Mucosa of gallbladder (tissue), 1 donor: ENCODE data around the gene BMP7. TPM values are rescaled to one million over a fixed set of nuclear protein-coding genes. Genes with fewer than 3 reads are reported as not detected.
"Not testable (repeated sequence)": the region's sequence is repeated elsewhere in the genome, so short reads cannot be mapped to it uniquely, and the experiment has no call there.

Experiments
- DNase-seq: peaks from one replicate; pipeline ENCODE4 v3.0.0-alpha.2; 2020; ENCODE audit warnings: low spot score
- total RNA-seq: library from RNA; stranded (reverse); gene quantifications from one replicate; pipeline ENCODE4 v1.2.1, GENCODE V29; 2021
- donor health status: DM: no; HTN: no; CAD: no.

The BMP7 gene
- total RNA-seq, 1 donor from 2014 or later: 1.2 TPM

DNA sequence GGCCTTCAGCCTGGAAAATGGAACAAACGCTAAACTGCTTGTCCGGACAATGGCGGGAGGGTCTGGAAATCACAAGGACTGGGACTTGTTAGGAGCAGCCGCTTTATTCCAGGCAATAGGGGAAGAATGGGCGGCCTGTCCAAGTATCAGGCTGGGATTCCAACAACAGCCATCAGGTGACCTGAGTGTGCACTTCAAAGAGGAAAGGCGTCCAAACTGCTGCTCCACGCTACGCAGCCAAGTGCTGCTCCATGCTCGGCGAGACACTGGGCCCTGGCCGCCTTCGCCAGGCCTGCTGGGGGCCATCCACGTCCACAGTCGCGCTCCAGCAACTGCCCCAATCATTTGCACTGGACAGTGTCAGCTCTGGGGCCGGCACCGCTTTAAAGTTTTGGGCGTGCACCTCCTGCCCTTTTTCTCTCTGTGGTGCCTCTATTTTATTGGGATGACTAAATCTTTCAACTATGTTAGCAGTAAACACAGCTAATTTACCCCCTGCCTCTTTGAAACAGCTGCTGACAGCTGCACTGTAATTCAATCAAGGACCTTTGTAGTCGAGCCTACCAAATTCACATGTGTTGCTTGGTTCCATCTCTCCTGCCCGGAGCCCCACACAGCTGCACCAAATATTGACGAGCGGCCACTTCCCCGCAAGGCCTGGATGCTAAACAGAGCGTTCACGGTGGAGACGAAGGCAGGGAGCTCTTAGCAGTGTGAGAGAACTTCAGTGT lies 98.3 kb downstream of the BMP7 start:
- no peak for DNase-seq

DNA sequence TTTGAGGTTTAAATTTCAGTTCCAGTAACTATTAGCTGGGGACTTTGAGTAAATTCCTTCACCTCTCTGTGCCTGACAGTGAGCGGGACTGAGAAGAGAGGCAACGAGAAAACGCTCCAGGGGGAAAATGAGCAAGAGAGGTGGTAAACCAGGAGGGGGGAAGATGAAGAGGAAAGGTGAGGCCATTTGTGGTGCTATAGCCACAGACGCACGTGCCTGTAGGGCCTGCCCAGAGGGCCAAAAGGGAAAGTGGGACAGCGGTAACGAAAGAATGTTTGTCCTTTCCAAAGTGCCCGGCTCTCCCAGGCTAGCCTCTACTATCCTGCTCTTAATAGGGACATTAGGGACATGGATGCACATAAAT lies 99.2 kb downstream of the BMP7 start:
- DNase-seq: no peak

DNA sequence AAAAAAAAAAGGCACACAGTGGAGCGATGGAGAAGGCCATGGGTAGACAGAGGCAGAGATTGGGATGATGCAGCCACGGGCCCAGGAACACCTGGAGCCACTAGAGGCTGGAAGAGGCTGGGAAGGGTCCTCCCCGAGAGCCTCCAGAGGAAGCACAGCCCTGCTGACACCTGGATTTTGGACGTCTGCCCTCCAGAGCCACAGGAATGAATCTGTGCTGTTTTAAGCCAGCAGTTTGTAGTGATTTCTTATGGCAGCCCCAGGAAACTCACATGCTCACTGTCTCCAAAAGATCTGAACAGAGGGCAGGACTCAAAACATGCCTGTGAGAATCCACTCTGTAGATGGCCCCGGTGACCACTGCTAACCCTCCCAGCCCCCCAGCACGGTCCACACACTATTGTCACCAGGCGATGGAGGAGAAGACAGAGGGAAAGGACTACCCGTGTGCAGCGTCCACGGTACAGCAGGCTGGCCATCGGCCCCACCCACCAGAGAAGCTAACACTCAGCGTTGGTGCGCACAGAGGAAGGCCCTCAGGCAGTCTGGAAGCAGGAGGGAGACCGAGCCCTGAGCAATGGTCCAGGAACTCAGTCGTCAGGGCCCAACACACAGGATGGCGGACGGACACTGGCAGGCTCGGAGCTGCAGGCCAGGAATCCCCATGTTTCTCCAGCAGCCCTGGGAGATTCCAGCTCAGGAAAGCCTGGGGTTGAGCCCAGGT lies 99.7 kb downstream of the BMP7 start:
- no peak for DNase-seq

DNA sequence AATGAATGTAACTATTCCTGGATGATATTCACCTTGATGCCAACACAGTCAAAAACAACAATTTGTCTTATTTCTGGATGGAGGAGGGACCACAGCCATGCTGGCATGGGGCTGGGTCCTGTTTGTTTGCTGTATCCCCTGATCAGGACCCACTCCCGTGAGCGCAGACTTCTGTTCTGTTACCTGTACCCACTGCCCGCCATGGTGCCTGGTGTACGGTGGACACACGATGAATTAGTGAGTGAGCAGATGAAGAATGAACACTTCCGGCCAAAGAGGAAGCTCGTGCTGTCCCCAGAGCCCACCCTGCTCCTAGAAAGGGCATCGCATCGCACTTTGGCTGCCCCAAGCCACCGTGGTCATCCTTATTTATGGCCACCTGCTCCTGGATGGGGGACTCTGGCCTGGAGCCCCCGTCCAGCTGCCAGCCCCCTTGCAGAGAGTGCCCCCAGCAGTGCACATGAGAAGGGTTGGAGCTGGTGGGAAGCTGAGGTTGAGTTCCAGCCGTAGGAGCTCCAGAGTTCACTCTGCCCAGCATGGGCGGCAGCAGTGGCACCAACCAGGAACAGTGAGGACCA lies 100.9 kb downstream of the BMP7 start:
- no peak for DNase-seq

DNA sequence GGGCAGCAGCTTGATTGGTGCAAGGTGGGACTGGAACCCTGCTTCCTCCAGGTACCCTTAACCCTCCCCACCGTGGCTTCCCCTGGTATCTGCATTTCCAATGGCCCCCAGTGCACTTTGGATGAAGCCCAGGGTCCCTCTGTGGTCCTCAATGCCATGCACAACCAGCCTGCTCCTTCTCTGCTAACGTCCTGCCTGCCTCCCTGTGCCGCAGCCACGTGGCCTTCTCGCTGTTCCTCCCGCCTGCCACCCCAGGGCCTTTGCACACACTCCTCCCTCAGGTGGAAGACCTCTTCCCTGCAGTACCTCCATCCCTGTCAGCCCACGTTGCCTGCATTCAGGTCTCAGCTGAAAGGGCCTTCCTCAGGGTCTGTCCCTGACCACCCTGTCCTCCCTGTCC lies 101.6 kb downstream of the BMP7 start:
- DNase-seq: no peak

DNA sequence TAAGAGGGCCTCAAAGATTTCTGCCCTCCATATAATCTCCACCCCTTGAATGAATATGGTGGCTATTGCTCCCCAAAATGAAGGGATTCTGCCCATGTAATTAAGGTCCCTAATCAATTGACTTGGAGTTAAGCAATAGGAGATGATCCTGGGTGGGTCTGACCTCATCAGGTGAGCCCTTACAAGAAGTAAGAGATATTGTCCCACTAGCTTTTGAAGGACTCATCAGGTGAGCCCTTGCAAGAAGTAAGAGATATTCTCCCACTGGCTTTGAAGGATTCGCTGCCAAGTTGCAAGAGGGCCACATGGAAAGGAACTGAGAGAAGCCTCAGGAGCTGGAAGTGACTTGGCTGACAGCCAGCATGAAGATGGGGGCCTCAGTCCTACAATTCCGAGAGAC lies 103.4 kb downstream of the BMP7 start:
- no peak for DNase-seq

DNA sequence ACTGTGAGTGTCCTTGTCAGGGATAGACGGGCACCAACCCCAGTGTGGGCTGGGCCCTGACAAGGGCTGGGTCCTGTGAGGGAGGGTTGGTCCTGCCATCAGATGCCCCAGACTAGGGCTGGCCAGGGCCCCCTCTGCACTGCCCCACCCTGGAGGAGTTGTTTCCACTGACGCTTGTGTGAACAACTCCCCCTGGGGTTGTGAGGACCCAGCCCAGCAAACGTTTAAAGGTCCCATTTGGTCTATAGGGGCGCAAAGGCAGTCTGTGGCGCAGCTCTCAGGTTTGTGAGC lies 104.1 kb downstream of the BMP7 start:
- DNase-seq: no peak

DNA sequence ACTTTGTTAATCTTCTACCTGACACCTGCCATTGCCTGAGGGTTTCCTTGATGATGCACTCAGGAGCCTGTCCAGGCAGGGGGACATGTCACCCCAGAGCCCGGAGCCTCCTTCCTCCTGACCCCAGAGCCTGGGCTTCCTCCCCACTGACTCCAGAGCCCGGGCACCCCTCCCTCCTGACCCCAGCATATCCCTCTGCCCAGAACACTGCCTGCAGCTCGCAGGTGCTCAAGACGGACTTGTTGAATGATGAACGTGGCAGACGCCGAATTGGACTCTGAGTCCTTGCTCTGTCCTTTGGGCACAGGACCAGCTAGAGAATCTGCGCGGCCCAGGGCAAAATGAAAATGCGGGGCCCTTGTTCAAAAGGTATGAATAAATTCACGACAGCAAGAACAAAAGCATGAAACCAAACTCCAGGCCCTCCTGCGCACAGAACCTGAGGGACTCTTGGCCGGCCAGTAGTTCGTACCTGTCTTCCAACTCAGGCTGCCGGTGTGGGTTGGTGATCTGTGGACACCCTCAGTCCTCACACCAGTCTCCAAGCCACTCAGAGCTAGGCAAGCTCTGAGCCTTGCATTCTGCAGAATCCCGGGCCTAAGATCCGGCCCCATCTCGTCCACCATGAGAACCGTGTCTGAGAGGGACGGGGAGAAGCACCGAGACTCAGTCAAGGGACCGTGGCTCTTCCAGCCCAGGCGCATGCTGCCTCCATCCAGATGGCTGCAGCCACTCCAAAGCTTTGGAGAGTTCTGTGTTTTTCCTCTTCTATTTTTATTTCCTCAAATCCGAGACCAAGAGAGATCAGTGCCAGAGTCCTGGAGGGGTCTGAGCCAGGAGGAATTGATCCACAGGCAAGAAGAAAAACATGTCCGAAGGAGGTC lies 104.7 kb downstream of the BMP7 start:
- DNase-seq: no peak

DNA sequence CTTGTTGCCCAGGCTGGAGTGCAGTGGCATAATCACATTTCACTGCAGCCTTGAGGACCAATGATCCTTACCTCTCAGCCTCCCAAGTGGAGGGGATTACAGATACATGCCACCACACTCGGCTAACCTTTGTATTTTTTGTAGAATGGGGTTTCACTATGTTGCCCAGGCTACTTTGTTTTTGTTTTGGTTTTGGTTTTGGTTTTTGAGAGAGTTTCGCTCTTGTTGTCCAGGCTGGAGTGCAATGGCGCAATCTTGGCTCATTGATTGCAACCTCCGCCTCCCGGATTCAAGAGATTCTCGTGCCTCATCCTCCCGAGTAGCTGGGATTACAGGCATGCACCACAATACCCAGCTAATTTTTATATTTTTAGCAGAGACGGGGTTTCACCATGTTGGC lies 105.5 kb downstream of the BMP7 start:
- DNase-seq: no peak

DNA sequence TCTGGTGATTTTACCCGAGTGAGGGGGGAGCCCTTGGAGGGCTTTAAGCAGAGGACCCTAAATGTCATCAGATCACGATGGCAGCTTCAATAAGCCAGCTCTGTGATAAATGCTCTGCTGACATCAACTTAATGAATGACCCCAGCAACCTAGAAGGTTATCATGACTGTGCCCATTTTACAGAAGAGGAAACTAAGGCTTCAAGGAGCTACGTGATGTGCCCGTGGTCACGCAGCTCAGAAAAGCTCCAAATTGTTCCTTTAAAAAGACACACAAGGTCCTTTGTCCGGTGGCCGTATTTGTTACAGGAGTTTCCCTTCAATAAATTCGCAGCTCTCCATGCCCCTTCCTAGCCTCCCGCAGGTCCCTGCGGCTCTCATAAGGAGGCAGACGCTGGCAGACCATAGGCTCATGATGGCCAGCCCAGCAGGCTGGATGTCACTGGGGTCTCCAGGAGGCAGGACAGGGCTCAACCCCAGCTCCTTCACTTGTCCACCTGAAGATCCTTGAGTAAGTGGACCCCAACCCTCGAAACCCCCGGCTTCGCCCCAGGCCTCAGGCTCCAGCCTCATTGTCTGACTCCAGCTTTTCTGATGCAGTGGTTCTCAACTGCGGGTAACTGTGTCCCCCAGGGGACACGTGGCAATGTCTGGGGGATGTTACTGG lies 106.4 kb downstream of the BMP7 start:
- DNase-seq: no peak

DNA sequence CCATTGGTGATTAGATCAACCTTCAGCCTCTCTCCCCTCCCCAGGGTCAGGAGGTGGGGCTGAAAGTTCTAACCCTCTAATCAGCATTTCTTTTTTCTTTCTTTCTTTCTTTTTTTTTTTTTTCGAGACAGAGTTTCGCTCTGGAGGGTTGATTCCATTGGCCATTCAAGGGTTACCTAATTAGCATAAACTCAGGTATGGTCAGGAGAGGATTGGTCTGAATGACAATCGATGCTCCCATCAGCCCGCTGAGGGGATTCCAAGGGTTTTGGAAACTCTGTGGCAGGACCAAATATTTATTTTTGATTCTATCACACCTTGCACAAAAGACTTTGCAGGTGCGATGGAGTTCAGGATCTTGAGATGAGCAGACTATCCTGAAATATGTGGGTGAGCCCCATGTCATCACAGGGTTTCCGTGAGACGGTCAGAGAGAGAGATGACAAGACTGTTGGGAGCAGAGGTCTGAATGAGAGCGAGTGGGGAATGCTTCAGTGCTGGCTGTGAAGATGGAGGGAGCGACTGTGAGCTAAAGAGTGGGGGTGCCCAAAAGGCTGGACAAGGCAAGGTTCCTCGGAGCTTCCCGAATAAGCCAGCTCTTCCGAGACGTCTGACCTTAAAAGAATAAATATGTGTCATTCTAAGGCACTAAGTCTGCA lies 107.1 kb downstream of the BMP7 start:
- no peak for DNase-seq

DNA sequence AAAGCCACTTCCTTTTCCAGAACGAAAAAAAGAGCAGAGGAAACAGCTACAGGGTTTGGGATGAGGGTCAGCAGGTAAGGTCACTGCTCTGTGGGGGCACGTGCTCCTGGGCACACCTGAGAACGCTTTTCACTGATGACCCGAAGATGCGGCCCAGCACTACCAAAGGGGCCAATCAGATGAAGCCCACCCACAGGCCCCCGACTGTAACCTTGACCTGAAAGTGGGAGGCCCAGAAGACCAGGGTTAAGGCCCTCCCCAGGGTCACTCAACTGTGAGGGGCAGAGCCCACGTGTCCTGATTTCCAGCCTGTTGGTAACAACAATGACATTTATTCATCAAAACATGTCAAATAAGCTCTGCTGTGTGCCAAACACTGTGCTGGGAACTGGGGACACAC lies 108.0 kb downstream of the BMP7 start:
- DNase-seq: no peak

DNA sequence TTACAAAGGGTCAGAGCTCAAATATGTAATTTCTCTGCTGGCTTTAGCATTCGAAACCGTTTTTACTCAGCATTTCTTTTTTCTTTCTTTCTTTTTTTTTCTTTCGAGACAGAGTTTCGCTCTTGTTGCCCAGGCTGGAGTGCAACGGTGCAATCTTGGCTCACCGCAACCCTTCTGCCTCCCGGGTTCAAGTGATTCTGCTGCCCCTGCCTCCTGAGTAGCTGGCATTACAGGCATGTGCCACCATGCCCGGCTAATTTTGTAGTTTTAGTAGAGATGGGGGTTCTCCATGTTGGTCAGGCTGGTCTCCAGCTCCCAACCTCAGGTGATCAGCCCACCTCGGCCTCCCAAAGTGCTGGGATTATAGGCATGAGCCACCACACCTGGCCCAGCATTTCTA lies 108.7 kb downstream of the BMP7 start:
- not testable (repeated sequence) for DNase-seq

DNA sequence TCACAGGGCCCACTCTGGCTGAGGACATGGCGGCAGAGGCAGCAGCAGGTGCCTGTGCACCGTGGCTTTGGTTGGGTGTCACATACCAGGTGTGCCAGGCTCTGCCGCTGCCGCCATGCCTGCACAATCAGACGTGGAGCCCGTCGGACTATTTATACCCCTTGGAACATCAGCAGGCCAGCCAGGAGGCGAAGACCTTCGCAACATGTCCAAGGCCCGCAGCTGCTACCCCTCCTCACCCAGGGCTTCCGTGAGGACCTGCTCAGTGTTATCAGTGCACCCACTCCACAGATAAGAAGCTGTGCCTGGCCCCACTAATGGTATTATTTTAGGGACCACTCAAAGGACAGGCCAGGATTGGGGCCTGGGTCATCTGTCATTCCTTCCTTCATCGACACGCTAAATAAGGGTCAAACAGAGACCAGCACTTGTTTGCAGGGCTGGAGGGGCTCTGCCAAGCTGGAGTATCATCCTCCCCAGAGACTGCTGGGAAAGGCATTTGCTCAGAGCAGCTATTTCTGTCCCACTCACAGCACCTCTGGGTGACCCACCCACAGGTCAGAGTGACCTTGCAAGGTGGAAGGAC lies 109.2 kb downstream of the BMP7 start:
- no peak for DNase-seq

DNA sequence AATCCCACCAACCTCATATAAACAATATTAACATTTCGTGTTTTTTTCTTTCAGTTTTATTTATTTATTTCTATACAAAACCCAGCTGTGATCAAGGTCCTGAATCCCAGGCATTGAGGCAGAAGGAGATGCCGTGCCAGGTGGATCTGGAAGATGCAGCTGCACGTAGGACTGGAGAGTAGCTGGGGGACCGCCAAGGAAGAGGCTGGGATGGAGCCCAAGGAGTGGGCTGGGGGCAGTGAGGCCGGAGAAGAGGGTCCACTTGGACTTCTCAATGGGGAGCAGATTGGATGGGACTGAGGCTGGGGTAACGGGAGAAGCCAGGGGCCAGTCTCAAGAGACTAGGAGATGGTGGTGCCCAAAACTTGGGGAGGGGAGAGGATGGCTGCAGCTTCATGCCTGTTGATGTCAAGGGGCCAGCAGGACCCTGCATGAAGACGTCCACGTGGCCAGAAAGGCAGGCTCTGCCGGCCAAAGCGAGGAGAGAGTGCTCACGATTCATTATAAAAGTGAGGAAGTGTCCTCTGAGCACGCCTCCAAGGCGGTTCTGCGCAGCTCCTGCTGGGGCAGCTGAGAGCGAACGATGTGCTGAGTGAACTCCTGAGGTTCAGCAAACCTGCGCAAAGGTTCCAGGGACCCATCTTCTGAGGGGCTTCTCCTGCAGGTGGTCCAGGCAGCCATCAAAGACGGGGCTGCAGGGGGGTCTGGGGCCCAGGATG lies 110.3 kb downstream of the BMP7 start:
- no peak for DNase-seq

DNA sequence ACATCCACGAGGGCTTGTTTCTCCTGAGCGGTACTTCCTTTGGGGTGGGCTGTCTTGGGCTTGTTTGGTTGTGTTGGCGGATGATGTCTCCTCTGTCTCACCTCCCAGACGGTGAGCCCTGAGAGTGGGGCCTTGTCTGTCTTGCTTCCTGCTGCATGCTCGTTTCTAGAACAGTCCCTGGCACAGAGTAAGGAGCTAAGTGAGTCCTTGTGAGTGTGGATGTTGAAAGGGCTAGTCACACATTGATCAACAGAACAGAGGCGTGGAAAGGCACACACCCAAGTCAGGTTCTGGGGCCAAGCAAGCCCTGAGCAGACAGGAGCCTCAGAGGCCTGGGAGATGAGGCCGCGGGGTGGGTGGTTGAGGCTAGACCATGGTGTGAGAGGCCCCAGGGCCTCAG lies 111.0 kb downstream of the BMP7 start:
- DNase-seq: no peak

DNA sequence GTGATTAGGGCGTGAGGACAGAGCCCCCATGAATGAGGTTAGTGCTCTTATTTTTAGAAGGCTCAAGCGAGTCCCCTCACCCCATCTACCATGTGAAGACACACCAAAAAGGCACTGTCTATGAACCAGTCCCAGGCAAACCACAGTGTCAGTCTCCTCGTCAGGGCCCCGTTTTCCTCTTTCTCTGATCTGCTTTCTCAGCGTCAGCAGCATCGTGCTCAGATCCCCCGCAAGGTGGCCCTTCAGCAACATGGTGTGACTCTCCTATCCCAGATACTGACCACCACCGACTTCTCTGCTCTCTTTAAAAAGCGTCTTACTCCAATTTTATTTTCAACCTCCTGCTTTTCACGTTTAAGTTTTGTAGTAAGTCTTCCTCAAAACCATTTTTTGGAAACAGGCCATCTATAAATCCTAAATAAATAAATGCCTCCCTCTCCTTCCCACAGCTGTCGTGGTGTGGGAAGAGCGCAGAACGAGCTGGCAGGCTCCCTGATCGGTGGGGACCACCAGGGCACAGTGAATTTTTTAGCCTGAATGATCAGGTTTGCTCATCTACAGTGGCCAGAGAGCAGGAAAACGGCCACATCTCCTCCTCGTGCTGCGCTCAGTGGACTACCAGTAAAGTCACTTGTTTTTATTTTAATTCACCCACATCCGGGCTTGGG lies 113.1 kb downstream of the BMP7 start:
- no peak for DNase-seq

DNA sequence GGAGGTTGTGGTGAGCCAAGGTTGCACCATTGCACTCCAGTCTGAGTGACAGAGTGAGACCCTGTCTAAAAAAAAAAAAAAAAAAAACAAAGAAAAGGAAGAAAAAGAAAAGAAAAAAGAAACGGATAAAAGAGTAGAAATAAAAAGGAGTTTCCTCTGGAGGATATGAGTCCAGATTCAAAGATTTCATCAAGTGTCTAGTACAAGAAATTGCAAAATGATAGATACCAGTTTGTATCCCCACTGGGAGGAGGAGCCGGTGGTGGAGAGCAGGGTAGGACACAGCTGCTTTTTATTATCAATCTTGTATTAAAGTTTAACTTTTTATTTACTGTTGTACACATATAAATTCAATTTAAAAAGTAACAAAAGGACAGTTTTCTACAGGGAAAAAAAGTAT lies 113.9 kb downstream of the BMP7 start:
- no peak for DNase-seq

DNA sequence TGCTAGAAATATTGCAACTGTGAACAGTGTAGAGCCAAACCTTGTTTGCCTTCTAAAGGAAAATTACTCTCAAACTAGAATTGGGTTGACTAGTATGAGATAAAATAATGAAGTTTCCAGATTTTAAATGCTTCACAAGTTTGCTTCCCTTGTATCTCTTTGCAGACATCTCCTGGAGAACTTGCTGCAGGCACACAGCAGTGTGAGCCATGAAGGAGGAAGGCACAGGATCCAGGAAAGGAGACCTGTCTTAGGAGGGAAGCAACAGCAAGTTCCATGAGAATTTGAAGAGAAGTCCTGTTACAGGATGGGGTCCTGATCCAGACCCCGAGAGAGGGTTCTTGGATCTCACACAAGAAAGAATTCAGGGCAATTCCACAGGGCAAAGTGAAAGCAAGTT lies 115.9 kb downstream of the BMP7 start:
- DNase-seq: no peak

DNA sequence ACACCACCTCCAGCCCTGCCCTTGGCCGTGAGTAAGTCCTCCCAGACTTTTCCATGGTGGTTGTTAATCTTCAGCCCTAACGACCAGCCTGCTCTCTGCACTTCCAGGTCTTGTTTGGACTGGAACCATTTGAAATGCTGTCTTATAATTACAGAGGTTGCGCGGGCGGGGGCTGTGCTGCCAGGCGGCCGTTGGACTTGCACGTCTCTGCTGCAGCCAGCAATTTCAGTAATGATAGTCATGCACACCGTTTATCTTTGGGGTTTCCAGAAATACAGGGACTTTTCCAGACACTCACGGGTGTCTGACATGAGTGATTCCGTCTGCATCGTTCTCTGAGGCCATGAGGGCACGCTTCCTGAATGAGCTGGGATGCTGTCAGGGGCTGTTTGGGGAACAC lies 118.2 kb downstream of the BMP7 start:
- no peak for DNase-seq
